NB4 (cell line): Measurements from ENCODE around the gene JDP2.

ENCODE experiments used
- CTCF ChIP-seq: IDR thresholded peaks from one replicate; pipeline ENCODE4 v1.5.1; 2012; ENCODE audit warnings: low read depth, low read length
- MAX ChIP-seq: IDR thresholded peaks from 2 replicates; pipeline ENCODE4 v1.6.1; 2011; ENCODE audit warnings: low read depth, low read length
- MYC ChIP-seq: IDR thresholded peaks from 2 replicates; pipeline ENCODE4 v1.6.1; 2011; ENCODE audit warnings: low read depth, low read length
- POLR2A ChIP-seq: IDR thresholded peaks from 2 replicates; pipeline ENCODE4 v1.6.1; 2011; ENCODE audit warnings: mild to moderate bottlenecking; ENCODE audit not compliant: insufficient read length; ENCODE audit errors: extremely low read depth

GRCh38 chr14:75442642-75443041, 14.8 kb downstream of the JDP2 start:
- TF ChIP-seq CTCF (no peak), POLR2A (no peak), MAX (no peak), MYC (no peak)
